Measurements from ENCODE around the gene RAB4A.

The RAB4A gene

GRCh38 chr1:229354226-229354625 lies 83.3 kb downstream of the RAB4A start:
- H3K36me3 ChIP-seq (ENCODE audit: control insufficient read depth, insufficient read depth, low read length): no peaks in the 10 kb centered on the region
- no peak overlapping the region for H3K27ac ChIP-seq (ENCODE audit: low read depth, low read length)
- peaks cover 10% of the 10 kb centered on the region for H3K9me3 ChIP-seq (ENCODE audit: control insufficient read depth, insufficient read depth, low read depth, low read length)
- H3K4me1 ChIP-seq (ENCODE audit: control insufficient read depth, insufficient read depth, low read length): no peaks in the 10 kb centered on the region
- H3K4me3 ChIP-seq (ENCODE audit: low read depth, low read length): no peak overlapping the region
- H3K9ac ChIP-seq (ENCODE audit: low read length): no peak overlapping the region
- H3K27me3 ChIP-seq (ENCODE audit: control insufficient read depth, insufficient read depth, low read length): no peaks in the 10 kb centered on the region

Data from HUES6 (cell line).